ENCODE data around the gene CRADD. TPM values are rescaled to one million over a fixed set of nuclear protein-coding genes. Genes with fewer than 3 reads are reported as not detected.
A peak's percentile ranks its signal among the peaks of the same experiment; 100 is the strongest.

CRADD gene
- total and polyA plus RNA-seq, 2 of the 4 experiments (the other 2 are of a cell fraction), result 11.1 to 14.0 TPM

DNA sequence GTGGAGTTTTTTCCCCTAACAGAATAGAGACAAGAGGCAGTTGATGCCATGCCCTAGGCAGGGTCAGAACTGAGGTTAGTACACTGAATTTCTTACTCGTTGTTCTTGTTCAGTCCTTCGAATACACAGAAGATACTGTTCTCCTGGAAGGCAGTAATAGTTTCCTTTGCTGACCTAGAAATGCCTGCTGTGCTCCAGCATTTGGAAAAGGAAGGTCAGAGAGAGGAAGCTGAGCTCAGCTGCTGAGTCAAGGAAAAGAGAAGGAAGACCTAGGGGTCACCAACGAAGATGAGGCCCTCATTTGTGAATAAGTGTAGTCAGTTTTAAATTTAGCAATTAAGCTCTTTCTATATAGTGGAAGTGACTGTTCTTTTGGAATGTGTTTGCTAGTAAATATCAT lies 100.1 kb downstream of the CRADD start:
- Histone ChIP-seq H2AFZ (replicated peaks; ENCODE audit: low read length, poor library complexity) (peak overlapping the region; percentile 71), H2AK5ac (ENCODE audit: low read depth, low read length) (peak overlapping the region; percentile 100), H2BK5ac (ENCODE audit: low read depth, low read length, poor library complexity, severe bottlenecking) (peak overlapping the region; percentile 100), H3K14ac (replicated peaks; ENCODE audit: low read depth, low read length) (peak overlapping the region; percentile 99), H3K79me1 (ENCODE audit: low read depth in 1 of 2, low read length in 2 of 2) (peaks cover 25 to 39% of the 10 kb centered on the region in 2 experiments), H3K4me2 (ENCODE audit: low read depth, low read length) (peak overlapping the region; percentile 22), H4K5ac (ENCODE audit: low read depth, low read length) (peak overlapping the region; percentile 93), H4K91ac (ENCODE audit: insufficient read depth, low read depth, low read length) (peak overlapping the region; percentile 96), H2BK20ac (ENCODE audit: low read depth, low read length) (peak overlapping the region; percentile 98), H3K56ac (ENCODE audit: extremely low read depth, insufficient read depth, low read length) (peak overlapping the region; percentile 91), H3K27me3 (ENCODE audit: control insufficient read depth, insufficient read depth, low read length) (no peaks in the 10 kb centered on the region), H2BK15ac (ENCODE audit: low read depth, low read length) (peak overlapping the region; percentile 89), H3K4me3 (ENCODE audit: insufficient read depth, low read depth, low read length) (no peak overlapping the region), H3K18ac (ENCODE audit: low read depth, low read length) (peak overlapping the region; percentile 99), H3K36me3 (ENCODE audit: control insufficient read depth, insufficient read depth, low read length) (no peaks in the 10 kb centered on the region), H2BK120ac (ENCODE audit: low read depth, low read length) (peak overlapping the region; percentile 98), H2AK9ac (replicated peaks; ENCODE audit: low read depth, low read length, poor library complexity) (peak overlapping the region; percentile 86), H4K8ac (ENCODE audit: low read depth in 2 of 2, low read length in 2 of 2) (peak overlapping the region; percentile 80 to 98), H3K4me1 (ENCODE audit: control insufficient read depth, insufficient read depth, low read length) (peaks cover 18% of the 10 kb centered on the region), H3K23ac (ENCODE audit: low read depth, low read length) (peak overlapping the region; percentile 99), H3K27ac (ENCODE audit: insufficient read depth, low read length) (peak overlapping the region; percentile 99), H3K9me1 (ENCODE audit: insufficient read depth, low read length) (peaks cover 7% of the 10 kb centered on the region), H4K20me1 (ENCODE audit: insufficient read depth, low read length) (no peaks in the 10 kb centered on the region), H3K9me3 (ENCODE audit: control insufficient read depth, insufficient read depth, low read length) (no peaks in the 10 kb centered on the region), H3K9ac (ENCODE audit: low read depth, low read length) (peak overlapping the region; percentile 78), H3K4ac (ENCODE audit: low read depth, low read length) (peak overlapping the region; percentile 98)
- POLR2A ChIA-PET (ENCODE audit: unreplicated experiment), result interaction anchor here (0.6 kb wide), 1 partner anchor 331 kb away, joined by 6 read pairs; no protein-coding TSS in a partner anchor
- dilution Hi-C loops (cut with HindIII; ENCODE audit: low sequenced_read_pairs, unreplicated experiment) (no loop called here), intact Hi-C loops (cut with micrococcal nuclease) (loop anchor here (5.0 kb wide), 1 partner anchor 35 kb away; no protein-coding TSS in a partner anchor), in situ Hi-C loops (cut with MboI; ENCODE audit: low sequenced_read_pairs) (no loop called here)
- CTCF ChIA-PET, result interaction anchor here (1.5 kb wide), 1 partner anchor 324 kb away, joined by 6 read pairs; no protein-coding TSS in a partner anchor
- ATAC-seq (ENCODE audit: low read depth) (peak; percentile 42), DNase-seq (peak; percentile 67)
- BruUV-seq (replicated peaks), result no TSS peak
- TF ChIP-seq RAD21 (IDR thresholded peaks at IDR 0.05; ENCODE audit: low read length) (no peak), CEBPB (IDR thresholded peaks at IDR 0.05; ENCODE audit: low read depth, low read length) (no peak), MXI1 (IDR thresholded peaks at IDR 0.05; ENCODE audit: borderline replicate concordance, low read depth, low read length) (no peak), MAFK (IDR thresholded peaks at IDR 0.05; ENCODE audit: low read depth, low read length) (peak; percentile 57)
- WGBS, 2 experiments (ENCODE audit: extremely low coverage in 2 of 2, insufficient read length in 1 of 2), result no CpG with 5 or more reads among the region's 3 CpGs

Measured in IMR-90 (cell line).